Measurements from ENCODE around the gene IKZF2.

The IKZF2 gene

GRCh38 chr2:212953170-212953920 lies 198.1 kb downstream of the IKZF2 start:
- DNase-seq: no peak

- no peak for DNase-seq
Measured at GRCh38 chr2:212949786-212950185, 201.6 kb downstream of the IKZF2 start.
